CD4-positive, alpha-beta T cell treated with Interleukin-15 for 4 hours (primary cell): ENCODE measurements around the gene ANKRA2.

Experiments used
- DNase-seq: peaks from one replicate; pipeline ENCODE4 v3.0.0-alpha.2; 2020; ENCODE audit warnings: low spot score

Gene ANKRA2, protein sequence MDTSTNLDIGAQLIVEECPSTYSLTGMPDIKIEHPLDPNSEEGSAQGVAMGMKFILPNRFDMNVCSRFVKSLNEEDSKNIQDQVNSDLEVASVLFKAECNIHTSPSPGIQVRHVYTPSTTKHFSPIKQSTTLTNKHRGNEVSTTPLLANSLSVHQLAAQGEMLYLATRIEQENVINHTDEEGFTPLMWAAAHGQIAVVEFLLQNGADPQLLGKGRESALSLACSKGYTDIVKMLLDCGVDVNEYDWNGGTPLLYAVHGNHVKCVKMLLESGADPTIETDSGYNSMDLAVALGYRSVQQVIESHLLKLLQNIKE

DNA sequence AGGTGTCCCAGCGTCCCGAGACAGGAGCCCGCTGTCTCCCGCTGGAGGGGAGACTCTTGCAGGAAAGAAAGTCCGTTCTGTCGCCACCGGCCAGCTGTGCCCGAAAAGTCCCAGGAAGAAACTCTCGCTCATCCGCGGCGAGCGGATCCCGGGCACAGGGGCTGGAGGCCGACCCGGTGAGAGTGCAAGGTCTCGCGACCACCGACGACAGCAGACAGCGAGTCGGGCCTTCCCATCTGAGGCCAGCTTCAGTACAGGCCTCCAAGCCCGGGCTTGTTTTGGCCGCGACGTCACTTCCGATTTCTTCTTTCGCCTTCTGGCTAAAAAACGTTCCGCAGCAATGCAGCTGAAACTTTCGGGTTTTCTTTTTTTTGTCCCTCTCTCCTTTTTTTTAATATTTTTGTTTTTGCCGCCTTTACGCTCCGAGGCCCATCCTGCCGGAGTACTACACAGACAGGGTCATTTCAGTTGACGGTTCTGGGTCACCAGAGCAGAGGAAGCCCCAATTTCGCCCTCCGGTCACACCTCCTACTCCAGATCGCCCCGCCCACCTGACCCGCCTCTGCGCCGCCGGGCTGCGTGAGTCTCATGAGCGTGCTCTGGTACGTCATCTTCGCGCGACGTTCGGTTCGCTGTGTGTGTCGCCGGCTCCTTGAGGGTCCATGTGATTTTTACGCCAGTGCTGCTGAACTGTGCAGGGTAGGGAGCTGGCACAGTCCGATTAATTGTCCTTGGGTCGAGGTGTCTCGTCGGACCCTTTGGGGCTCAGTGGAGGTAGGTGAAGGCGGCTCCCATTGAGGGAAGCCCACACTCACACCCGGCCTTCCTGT is at the start of gene ANKRA2, which contains the start of gene UTP15:
Gene ANKRA2 (minus strand): TSS at position 501 of the 830 bp plus-strand sequence. CDS start 2,758 bp downstream, outside the sequence.
Gene UTP15 (plus strand): TSS at position 605 of the 830 bp plus-strand sequence. CDS start 1,602 bp downstream, outside the sequence.
- peak; percentile 97 for DNase-seq

DNA sequence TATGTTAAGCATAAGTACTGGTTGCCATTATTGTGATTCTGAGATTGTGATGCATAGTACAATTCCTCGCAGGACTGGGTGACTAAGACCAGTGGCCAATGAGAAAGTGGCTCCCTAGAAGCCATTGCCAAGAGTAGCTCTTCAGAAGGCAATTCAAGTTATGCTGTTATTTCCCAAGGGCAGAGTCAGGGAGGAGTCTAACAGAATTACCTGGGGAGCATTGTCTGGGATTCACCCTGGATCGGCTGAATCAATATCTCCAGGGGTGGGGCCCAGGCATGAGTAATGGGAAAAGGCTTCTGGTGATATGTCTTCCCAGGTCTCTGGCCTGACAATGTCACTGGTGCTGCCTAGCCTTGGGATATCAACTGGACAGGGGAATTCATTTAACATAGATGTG is 49.6 kb upstream of the ANKRA2 start:
- no peak for DNase-seq

DNA sequence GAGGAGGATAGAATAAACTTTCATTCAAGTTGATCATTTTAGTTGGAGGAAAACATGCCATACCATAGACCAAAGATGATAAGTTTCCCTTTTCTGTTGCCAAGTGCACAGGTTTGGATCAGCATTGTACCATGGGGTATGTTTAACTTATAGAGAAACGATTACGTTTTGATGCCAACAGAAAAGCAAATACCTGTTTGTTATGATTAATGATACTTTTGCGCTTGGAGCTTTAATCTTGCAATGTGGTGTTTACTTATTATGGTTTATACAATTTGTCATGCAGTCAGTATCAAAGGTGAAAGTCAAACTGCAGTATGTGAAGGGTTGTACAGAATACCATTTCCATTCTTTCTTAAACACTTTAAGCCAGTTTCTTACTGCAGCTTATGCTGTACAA is 47.4 kb upstream of the ANKRA2 start:
- DNase-seq, result no peak

DNA sequence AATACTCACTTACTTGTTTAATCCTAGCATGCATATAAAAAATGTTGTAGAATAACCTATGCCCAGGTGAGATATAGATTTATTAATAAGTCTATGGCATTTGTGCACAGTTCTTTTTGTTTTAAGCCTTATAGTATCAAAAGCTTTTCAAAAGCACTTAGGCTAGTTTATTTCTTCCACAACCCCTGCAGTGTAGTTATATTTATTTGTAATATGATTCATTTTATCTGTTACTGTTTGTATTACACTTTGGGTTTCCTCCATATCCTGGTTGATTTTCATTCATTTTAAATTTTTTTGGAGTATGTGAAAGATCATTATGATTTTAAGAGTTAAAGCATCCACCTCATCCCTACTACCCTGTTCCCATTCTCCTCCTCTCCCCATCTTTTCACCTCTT is 41.8 kb upstream of the ANKRA2 start:
- DNase-seq, result no peak

DNA sequence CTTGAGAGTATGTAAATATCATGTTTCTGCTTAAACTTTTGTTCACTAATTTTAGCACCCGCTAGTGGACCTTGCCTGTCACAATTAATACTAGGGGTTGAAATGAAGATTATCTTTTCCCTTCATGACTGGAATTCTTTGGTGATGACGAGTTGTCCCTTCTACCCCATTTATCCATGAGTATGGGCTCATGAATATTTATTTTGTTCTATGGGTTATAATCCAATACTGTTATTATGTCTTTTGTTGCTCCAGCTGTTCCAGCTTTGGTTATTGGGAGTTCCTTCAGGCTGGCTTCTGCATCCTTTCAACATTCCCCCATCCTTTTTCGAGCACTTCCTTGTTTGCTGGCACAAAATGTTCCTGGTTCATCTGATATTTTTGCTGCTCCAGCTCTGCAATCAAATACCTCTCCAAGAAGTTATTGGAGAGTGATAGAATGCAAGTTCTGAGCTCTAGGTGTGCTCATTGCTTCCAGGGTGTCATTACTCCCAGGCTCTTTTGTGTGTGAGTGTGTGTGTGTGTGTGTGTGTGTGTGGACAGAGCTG is 40.8 kb upstream of the ANKRA2 start:
- no peak for DNase-seq

DNA sequence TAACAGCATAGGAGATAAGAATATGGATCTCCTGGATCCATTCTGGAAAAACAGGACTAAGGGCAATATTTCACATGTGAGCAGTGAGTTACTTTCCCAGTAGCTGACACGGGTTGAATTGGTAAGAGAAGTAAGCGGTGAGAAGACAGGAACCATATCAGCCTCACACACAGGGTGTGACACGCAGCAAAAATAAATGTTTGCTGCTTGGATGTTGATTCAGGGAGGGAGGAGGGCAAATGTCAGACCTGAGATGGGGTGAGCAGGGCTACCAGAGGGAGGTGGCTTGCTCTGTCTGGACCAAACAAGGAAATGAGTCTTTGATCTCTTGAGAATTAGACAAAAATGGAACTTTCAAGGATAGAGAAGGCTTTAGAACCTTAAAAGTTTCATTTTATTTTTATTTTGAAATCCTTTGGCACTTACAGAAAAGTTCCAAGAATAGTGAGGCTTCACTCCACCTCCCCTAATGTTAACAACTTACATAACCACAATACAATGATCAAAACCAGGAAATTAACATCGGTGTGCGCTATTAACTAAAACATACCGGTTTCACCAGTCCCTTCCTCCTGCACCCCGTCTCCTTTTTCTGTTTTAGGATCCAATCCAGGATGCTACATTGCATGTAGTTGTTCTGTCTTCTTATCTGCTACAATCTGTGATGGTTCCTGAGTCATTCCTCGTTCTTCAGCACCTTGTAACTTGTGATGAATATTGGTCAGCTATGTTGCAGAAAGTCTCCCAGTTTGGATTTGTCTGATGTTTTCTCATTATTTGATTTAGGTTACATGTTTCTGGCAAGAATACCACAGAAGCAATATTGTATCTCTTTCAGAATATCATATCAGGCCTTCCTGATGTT is 40.0 kb upstream of the ANKRA2 start:
- no peak for DNase-seq

DNA sequence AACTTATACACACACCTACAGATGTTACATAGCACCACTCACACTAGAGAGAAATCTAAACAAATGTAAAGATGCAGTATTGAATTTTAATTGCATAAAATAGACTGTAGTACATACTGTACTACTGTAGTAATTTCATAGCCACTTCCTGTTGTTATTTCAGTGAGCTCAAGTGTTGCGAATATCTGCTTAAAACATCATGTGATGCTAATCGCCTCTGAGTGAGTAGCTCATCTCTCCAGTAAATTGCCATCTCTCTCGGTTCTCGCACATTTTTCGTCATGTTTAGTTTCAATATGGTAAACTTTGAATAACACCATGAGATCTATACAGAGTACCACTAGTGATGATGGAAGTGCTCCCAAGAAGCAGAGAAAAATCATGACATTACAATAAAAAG is 38.6 kb upstream of the ANKRA2 start:
- no peak for DNase-seq

DNA sequence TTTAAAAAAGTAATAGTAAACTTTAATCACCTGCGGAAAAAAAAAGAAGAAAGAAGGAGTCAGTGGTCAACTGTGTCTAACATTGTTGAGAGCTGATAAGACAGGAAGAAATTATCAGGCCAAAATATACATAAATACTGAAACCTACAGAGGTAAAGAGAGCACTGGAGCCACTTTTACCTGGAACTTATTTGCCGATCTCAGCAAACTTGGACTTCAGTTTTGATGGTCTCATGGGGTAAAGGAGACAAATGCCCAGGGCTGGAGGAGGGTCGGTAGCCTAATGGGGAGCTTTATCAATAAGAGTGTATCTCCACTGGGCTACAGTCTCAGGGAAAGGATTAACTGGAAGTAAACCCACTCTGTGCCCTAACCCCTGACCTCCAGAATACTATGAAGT is 33.9 kb upstream of the ANKRA2 start:
- no peak for DNase-seq

DNA sequence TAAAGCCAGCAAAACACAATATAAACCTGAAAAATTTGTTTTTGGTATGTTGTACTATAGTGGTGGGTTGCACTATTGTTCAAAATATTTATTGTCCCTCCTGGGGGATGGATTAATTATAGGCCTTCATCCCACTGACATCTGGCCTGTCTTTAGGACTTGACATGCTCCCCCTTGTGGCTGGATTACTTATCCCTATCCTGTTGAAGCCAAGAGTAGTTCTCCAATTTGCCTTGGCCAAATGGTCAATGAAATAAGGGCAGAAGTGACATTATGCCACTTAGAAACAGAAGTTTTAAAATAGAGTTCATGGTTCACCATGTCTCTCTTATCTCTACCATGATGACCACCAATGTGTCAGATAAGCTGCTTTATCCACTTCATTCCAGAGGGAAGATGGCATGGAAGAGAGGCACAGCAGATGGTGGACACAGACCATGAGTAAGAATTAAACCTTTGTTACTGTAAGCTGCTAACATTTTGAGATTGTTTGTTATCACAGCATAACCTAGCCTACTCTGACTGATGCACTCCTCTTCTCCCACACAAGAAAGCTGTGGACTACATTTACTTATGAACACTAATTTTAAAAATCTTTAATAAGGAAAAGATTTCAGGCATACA is 31.4 kb upstream of the ANKRA2 start:
- DNase-seq, result peak; percentile 1

DNA sequence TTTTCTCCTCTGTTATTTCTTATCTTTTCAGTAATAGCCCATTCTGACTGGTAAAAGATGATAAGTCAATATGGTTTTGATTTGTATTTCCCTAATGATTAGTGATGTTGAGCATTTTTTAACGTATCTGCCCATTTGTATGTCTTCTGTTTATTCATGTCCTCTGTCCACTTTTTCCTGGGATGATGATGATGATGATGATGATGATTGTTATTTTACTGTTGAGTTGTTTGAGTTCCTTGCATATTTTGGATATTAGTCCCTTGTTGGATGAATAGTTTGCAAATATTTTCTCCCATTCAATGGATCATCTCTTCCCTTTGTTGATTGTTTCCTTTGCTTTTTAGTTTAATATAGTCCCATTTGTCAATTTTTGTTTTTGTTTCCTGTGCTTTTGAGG is 27.1 kb upstream of the ANKRA2 start:
- no peak for DNase-seq

DNA sequence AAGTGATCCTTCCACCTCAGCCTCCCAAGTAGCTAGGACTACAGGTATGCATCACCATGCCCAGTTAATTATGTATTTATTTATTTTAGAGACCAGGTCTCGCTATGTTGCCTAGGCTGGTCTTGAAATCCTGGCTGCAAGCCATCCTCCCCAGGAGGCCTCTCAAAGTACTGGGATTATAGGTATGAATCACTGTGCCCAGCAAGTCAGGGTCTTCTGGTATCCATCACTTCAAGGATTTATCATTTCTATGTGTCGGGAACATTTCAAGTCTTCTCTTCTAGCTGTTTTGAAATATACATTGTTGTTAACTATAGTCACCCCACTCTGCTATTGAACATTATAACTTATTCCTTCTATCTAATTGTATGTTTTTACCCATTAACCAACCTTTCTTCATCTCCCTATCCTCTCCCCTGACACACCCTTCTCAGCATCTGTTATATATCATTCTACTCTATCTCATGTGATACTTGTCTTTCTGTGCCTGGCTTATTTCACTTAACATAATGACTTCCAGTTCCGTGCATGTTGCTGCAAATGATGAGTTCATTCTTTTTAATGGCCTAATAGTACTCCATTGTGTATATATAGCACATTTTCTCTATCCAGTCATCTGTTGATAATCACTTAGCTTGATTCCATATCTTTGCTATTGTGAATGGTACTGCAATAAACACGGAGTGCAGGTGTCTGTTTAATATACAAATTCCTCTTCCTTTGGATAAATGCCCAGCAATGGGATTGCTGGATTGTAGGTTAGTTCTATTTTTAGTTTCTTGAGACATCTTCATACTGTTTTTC is 26.5 kb upstream of the ANKRA2 start:
- no peak for DNase-seq

DNA sequence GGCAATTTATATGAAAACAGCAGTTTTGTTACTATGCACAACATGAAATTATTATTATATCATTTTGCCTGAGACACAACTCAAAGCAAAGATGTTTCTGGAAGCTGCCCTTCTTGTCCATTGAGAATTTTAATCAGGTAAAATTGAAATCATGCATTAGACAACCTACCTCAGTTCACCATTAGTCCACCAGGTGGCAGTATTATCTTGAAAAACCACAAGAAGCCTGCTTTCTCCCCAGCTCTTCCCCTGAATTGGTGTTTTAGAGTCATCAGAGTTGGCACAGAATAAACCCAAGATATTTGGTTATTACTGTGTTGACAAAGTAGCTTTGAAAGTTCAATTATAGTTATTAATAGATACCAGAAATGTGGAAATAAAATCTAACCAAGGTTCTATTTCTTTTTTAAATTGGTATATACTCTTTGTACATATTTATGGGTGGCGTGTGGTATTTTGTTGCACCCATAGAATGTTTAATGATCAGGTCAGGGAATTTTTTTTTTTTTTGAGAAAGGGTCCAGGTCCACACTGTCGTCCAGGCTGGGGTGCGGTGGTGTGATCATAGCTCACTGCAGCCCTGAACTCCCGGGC is 25.8 kb upstream of the ANKRA2 start:
- peak; percentile 74 for DNase-seq

DNA sequence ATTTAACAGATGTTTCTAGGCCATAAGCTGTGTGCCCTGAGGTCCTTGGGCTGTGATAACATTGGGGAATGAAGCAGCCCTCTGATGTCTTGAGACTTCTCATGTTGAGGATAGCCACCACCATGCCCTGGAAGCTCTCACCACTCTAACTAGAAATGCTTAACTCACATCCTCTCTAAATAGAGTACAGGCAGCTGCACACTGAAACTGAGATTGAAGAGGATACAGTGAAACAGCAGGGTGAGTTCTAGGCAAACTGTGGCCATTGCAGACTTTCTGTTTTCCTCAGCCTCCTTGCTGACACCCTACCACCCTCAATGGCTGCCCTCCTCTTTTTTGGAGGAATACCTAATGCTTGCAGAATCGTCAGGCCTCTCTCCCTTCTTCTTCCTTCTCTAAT is 22.5 kb upstream of the ANKRA2 start:
- DNase-seq, result no peak

DNA sequence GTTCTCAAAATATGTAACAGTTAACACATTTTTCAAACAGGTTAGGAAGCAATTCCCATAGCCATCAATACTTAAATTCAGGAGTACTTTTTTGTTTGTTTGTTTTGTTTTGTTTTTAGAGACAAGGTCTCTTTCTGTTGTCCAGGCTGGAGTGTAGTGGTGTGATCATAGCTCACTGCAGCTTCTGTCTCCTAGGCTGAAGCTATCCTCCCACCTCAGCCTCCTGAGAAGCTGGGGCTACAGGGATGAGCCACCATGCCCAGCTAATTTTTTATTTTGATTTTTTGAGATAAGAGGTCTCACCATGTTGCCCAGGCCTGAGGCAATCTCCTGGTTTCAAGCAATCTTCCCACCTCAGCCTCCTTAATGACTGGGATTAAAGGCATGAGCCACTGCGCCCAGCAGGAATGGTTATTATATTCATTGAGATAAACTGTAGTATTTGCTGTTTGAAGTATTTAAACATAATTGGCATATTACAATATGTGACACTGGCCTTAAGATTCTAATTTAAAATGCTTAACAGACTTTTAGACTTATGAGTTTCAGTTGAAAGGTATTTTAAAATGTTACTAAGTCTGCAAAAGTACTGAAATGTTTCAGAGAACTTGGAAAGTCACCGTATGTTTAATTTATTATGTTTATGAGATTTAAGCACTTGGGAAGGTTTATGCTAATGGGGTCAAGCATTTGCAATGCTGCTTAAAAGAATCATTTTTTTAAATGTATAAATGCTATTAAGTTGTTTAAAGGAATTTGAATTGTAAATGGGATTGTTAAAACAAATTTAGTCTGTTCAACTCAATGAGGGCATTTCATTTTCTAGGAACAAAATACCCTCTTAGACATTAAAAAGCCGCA is 17.1 kb upstream of the ANKRA2 start:
- DNase-seq, result no peak

DNA sequence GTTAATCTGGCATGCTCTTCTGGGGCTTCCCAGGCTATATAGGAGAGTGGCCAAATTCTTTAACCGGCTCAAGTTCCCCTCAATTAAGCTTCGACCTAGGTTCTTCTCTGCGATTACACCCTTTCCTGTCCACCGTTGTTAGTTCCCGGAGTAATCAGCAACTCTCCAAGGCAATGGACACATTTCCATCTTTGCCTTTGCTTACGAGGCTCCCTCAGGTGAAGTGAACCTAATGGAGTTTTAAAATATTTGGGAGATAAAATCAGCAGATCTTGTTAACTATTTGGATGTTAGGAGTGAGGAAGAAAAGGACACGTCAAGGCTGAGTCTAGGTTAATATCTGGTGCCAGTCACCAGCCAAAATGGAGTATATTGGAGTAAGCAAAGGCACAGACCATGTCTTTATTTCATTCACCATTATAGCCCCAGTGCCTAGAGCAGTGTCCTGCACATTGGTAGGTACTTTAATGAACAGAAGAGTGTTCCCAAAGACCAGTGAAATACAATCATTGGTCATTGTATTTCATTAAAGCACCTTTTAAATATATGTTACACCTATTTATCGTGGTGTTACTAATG is 619 bp upstream of the ANKRA2 start:
- no peak for DNase-seq

DNA sequence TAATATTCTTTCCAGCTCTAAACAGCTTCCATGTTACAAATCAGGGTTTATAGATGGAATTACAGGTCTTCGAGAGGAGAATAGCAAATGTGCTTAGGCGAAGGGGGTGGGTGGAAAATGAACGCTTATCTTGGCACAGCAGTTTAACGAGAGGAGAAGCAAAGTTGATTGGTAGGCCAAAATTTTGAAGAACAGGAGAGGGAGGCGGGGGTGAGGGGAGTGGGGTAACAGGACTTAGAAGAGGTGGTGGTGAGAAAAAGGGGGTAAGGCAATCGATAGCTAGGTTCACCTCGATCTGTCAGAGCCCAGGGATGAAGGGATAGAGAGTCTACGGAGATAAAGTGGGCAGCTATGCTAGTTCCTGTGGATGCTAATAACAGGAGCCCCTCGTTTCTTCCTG is 764 bp downstream of the ANKRA2 start:
- no peak for DNase-seq

DNA sequence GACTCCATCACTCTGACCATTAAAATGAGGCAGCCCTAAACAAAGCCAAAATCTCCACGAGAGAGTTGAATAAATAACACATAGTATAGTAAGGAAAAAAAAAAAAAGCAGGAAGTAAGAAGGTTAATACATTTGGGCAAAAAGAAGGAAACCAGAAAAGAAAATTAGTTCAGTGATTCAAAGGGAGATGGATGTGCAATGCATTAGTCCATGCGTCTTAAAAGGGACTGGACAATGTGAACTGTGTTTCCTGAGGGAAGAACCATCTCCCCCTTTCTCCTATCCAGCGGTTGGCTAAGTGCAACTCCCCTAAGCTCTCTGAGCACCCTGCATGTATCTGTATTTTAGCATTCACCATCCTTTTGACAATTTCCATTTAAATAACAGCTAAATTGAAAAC is 1.4 kb downstream of the ANKRA2 start:
- no peak for DNase-seq

DNA sequence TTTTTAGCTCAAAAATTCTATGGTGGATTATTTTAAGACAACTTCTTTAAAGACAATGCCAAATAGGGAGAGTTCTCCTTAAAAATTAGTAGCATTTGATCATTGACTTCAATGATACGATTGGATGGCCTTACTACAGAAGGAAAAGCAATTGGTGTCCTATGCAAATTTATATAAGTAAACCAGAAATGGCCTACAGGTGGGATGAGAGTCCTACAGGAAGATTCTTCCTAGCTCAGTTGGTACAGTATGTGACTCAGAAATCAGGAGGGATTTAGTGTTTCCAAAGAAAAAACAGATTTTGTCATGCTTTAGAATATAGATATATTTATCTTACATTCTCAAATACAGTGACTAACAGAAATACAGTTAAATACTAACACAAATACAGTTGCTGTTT is 6.5 kb downstream of the ANKRA2 start:
- no peak for DNase-seq

DNA sequence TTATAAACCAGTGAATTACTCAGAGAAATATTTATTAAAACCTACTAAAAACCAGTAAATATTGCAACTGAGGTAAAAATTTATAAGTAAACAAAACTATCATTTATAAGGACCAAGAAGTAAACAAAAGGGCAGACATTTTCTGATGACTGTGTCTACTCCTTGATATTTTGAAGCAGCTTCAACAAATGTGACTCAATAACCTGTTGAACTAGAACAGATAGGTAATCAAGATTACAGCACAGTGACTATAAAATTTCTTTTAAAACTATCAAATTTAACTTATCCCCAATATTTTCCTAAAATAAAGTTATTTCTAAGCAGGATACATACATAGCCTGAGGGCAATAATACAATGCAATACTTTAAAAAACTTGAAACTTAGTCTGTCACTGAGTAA is 12.8 kb downstream of the ANKRA2 start:
- no peak for DNase-seq
